ENCODE measurements around the gene GMDS.

Gene GMDS

DNA sequence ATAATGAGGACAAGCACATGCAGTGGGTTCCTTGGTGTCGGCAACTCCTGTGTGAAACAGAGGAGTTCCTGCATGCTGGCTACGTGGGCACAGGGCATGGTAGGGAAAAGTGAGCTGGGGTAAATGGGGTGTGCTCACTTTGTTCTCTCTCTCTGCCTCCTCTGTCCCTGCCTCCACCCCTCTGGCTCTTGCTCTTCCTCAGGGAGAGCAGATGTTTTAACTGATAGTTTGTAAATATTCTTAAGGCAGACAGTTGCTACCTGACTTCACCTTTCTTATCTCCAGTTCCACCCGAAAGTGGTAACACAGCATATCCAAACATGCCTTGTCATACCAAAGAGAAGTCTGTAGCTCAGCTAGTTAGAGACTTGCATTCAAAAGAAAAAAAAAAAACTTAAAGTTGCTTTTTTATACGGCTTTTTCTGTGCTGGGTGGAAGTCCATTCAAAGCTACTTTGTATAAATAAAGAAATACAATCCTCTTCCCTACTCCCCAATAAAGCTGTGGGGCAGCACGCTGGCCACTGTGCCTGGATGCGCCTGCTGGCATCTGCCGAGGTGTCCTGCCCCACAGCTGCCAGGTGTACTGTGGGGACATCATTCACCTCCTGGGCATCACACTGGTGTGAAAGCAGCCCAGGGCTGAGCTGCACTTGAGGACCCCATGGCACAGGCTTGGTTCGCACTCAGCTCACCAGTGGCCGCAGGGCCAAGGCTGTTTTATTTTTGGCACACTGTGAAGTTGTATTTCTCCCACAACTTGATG lies 542.1 kb downstream of the GMDS start:
- H3K4me3 ChIP-seq (ENCODE audit: control insufficient read depth, low read depth, low read length) = no peak overlapping the region
- DNase-seq (ENCODE audit: low read depth) = no peak
- no peak for TF ChIP-seq CTCF (IDR thresholded peaks at IDR 0.05; ENCODE audit: control insufficient read depth, insufficient read depth, low read depth, low read length, missing control alignments)

GRCh38 chr6:1702580-1703051 lies 542.8 kb downstream of the GMDS start:
- no peak overlapping the region for H3K4me3 ChIP-seq (ENCODE audit: control insufficient read depth, low read depth, low read length)
- DNase-seq (ENCODE audit: low read depth) = no peak
- TF ChIP-seq CTCF (IDR thresholded peaks at IDR 0.05; ENCODE audit: control insufficient read depth, insufficient read depth, low read depth, low read length, missing control alignments) = no peak

DNA sequence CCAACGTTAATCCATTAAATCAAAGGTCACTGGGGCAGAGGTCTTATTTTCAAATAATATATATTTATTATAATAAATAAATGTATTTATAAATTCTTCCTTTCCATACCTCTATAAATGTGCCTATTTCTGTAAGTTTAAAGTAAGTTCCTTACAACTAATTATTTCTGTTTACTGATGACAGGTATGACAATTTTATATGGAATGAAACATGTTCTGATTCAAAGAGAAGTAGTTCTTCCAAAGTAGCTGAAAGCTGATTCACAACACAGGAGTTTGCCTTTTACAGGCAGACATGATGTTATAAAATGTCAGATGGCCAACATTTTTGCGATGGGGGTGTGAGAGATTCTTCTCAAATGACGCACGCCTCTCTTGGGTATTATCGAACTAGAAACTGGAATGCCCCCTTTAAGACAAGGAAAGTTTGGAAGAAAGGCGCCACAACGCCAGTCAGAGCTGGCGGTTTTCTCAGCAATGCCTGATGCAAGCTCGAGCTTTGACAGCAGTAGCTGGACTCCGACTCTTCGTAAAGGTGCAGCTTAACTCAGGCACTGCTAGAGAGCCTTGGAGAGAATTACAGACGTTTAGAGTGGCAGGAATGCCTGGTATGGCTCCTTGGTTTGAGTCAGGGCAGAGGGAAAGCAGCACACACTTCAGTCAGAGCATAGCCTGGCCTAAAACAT lies 543.6 kb downstream of the GMDS start:
- peak overlapping the region; percentile 8 for H3K4me3 ChIP-seq (ENCODE audit: control insufficient read depth, low read depth, low read length)
- peak; percentile 93 for DNase-seq (ENCODE audit: low read depth)
- TF ChIP-seq CTCF (IDR thresholded peaks at IDR 0.05; ENCODE audit: control insufficient read depth, insufficient read depth, low read depth, low read length, missing control alignments) = no peak

DNA sequence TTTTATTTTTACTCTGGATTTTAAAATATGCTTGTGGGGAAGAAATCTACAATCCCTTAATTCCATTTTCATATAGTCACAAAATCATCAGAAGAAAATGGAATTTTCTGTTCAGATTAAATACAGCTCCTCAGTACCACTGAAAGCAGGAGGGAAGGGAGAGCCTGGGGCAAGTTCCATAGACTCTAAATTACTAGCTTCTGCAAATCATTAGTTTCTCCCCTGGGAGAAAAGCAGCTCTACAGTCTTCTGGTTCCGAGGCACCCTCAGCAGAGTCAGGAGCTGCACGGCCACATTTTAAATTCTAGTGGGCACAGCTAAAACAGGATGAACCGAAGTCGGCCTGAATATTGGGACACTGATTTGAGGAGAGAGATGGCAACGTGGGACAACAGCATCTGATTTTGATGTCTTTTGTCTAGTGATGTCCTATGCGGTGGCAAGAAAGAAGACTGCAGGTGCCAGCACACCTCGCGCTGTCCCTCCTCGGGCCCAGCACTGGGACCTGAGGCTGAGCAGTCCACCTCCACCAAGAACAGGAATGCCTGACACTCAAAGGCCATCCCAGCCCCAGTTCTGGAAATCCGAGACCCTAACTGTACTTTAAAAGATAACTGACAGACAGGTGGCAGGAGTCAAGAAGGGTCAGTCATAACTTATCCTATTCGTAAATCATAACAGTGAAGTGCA lies 545.0 kb downstream of the GMDS start:
- H3K4me3 ChIP-seq (ENCODE audit: control insufficient read depth, low read depth, low read length) = no peak overlapping the region
- TF ChIP-seq CTCF (IDR thresholded peaks at IDR 0.05; ENCODE audit: control insufficient read depth, insufficient read depth, low read depth, low read length, missing control alignments) = no peak
- DNase-seq (ENCODE audit: low read depth) = no peak

DNA sequence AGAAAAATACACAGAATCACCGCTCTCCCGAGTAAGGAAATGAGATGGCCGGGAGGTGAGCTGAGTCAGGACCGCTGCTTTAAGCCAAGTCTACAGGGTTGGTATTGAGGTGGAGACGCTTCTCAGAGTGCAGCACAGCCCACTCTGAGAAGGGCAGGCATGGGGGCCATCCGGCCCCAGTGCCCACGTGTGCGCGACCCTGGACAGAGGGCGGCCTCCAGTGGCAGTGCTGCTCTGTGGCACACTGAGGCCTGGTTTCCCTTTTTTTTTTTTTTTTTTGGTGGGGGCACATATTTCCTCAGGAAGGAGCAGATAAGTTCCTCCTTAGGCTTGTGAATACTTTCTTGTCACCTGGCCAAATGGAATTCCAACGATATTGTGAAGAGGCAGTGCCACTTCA lies 546.9 kb downstream of the GMDS start:
- H3K4me3 ChIP-seq (ENCODE audit: control insufficient read depth, low read depth, low read length) = no peak overlapping the region
- DNase-seq (ENCODE audit: low read depth) = no peak

More for the DNA sequence above, 546.9 kb downstream of the GMDS start:
- TF ChIP-seq CTCF (IDR thresholded peaks at IDR 0.05; ENCODE audit: control insufficient read depth, insufficient read depth, low read depth, low read length, missing control alignments) = no peak

Data from AG09309 (cell line).